ENCODE data around the gene EDC3. TPM values are rescaled to one million over a fixed set of nuclear protein-coding genes. Genes with fewer than 3 reads are reported as not detected.

EDC3 gene
- total RNA-seq, 1 donor from 2014 or later: 71.0 TPM

DNA sequence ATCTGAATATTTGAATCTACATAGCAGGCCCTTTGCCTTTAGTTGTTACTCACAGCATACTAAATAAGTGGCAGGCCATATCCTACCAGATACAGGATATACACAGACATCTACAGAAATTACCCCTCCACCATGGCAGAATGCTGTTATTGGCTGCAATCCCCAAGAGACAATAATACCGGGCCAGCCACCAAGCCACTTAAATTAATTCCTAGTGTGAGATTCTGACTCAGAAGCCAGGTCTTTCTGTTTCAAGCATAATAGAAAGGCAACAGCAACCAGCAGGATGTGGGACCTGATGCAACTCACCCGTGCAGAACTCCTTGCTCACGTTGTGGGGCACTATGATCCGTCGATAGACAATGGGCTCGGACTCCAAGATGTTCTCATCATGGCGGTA, 40.4 kb downstream of the EDC3 start:
- H3K4me1 Mint-ChIP-seq (ENCODE audit: unreplicated experiment): peaks cover 43% of the 10 kb centered on the region
- TF ChIP-seq, protein P1, sequence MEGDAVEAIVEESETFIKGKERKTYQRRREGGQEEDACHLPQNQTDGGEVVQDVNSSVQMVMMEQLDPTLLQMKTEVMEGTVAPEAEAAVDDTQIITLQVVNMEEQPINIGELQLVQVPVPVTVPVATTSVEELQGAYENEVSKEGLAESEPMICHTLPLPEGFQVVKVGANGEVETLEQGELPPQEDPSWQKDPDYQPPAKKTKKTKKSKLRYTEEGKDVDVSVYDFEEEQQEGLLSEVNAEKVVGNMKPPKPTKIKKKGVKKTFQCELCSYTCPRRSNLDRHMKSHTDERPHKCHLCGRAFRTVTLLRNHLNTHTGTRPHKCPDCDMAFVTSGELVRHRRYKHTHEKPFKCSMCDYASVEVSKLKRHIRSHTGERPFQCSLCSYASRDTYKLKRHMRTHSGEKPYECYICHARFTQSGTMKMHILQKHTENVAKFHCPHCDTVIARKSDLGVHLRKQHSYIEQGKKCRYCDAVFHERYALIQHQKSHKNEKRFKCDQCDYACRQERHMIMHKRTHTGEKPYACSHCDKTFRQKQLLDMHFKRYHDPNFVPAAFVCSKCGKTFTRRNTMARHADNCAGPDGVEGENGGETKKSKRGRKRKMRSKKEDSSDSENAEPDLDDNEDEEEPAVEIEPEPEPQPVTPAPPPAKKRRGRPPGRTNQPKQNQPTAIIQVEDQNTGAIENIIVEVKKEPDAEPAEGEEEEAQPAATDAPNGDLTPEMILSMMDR (IDR thresholded peaks at IDR 0.05; ENCODE audit: unreplicated experiment): no peak
- peaks cover 5% of the 10 kb centered on the region for H3K27me3 Mint-ChIP-seq (ENCODE audit: unreplicated experiment)
- no peak overlapping the region for H3K27ac Mint-ChIP-seq (ENCODE audit: unreplicated experiment)
- H3K9me3 Mint-ChIP-seq (ENCODE audit: unreplicated experiment): no peaks in the 10 kb centered on the region
- peaks cover 12% of the 10 kb centered on the region for H3K36me3 Mint-ChIP-seq (ENCODE audit: low read depth, unreplicated experiment)
- DNase-seq (ENCODE audit: low spot score): no peak
- no peak overlapping the region for H3K4me3 Mint-ChIP-seq (ENCODE audit: unreplicated experiment)

DNA sequence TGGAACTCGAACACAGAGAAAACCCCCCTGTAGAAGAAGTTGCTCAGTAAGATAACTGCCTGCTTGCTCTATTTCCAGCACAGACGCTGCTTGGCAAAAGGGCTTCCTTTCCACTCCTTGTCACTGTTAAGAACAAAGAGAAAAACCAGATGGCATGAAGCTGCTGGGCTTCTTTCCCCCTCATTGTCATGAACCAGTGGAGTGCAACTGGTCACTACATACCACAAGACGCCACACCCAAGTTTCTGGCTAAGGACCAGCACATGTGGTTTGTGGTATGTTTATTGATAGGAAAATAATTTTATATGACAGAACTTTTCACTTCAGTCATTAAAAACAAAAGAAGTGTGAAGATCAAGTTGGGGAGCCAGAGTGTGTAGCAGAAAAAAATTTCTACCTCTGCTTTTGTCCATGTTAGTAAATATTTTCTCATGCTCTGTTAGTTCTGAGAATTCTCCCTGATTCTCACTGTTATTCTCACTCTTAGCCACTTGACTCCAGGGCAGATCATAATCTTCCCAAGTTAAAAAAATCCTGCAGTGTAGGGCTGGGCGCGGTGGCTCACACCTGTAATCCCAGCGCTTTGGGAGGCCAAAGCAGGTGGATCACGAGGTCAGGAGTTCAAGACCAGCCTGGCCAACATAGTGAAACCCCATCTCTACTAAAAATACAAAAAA, 42.3 kb downstream of the EDC3 start:
- DNase-seq (ENCODE audit: low spot score): no peak
- Mint-ChIP-seq H3K4me3 (ENCODE audit: unreplicated experiment) (peak overlapping the region; percentile 29), H3K9me3 (ENCODE audit: unreplicated experiment) (no peaks in the 10 kb centered on the region), H3K27me3 (ENCODE audit: unreplicated experiment) (peaks cover 5% of the 10 kb centered on the region), H3K27ac (ENCODE audit: unreplicated experiment) (peak overlapping the region; percentile 88), H3K36me3 (ENCODE audit: low read depth, unreplicated experiment) (peaks cover 19% of the 10 kb centered on the region), H3K4me1 (ENCODE audit: unreplicated experiment) (peaks cover 52% of the 10 kb centered on the region)
- TF ChIP-seq, protein P1 (IDR thresholded peaks at IDR 0.05; ENCODE audit: unreplicated experiment): no peak

DNA sequence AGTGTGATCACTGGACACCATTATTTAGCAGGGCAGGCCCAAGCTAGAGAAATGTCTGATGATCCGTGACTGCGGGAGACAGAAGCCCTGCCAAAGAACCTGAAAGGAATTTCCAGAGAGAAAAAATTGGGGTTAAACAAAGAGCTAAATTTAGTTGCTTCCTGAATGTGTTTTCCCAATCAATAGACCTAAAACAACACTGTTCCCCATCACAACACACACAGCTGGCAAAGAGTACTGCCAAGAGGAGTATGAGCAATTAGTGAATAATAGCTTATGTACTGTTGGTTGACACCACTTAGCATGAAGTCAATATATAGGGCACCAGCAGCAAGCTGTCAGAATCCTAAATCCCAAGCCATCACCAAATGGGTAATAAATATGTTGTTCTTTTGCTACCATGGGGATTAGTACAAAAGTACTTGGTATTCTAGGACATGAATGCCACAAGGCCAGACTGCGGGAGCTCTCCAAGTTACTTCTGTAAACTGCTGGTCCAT, 44.5 kb downstream of the EDC3 start:
- peaks cover 4% of the 10 kb centered on the region for H3K27me3 Mint-ChIP-seq (ENCODE audit: unreplicated experiment)
- TF ChIP-seq, protein P1 (IDR thresholded peaks at IDR 0.05; ENCODE audit: unreplicated experiment): no peak
- peak overlapping the region; percentile 86 for H3K27ac Mint-ChIP-seq (ENCODE audit: unreplicated experiment)
- peaks cover 16% of the 10 kb centered on the region for H3K36me3 Mint-ChIP-seq (ENCODE audit: low read depth, unreplicated experiment)
- H3K4me1 Mint-ChIP-seq (ENCODE audit: unreplicated experiment): peaks cover 46% of the 10 kb centered on the region
- DNase-seq (ENCODE audit: low spot score): no peak
- H3K4me3 Mint-ChIP-seq (ENCODE audit: unreplicated experiment): peak overlapping the region; percentile 32
- no peaks in the 10 kb centered on the region for H3K9me3 Mint-ChIP-seq (ENCODE audit: unreplicated experiment)

DNA sequence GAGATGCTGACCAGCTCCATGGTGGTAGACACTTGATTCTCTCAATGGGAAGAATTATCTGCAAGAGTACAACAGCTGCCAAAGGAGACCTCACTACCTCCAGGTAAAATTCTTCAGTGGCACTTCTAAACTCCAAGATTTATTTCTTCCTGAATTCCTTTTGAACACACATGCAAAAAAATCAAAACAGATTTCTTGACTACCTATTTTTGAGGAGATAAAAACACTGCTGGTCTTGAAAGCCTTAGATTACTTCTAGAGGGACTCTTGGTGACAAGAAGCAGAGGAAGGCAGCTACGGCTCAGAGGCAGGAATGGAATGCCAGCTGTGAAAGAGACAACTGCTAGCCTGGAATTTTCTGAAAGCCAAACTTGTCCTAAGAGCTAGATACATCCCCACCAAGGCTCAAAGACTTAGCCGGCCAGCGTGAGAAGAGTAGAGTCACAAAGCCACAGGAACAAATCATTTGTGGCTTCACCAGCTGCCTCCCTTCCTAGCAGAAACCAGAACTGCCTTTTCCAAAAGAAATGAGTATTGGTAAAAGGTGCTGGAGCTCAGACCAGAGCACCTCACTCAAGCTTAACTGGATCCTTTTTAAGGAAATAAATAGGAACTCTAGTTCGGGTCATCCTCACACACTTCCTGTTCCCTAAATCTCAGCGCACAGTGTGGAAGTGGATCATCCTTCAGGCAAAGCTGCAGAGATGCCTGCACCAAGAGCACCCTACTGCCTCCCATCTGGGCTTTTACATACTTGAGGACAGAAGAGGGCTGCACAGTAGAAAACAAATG, 47.6 kb downstream of the EDC3 start:
- peaks cover 45% of the 10 kb centered on the region for H3K4me1 Mint-ChIP-seq (ENCODE audit: unreplicated experiment)
- H3K9me3 Mint-ChIP-seq (ENCODE audit: unreplicated experiment): no peaks in the 10 kb centered on the region
- TF ChIP-seq, protein P1 (IDR thresholded peaks at IDR 0.05; ENCODE audit: unreplicated experiment): no peak
- H3K27me3 Mint-ChIP-seq (ENCODE audit: unreplicated experiment): peaks cover 4% of the 10 kb centered on the region
- H3K27ac Mint-ChIP-seq (ENCODE audit: unreplicated experiment): no peak overlapping the region
- peaks cover 15% of the 10 kb centered on the region for H3K36me3 Mint-ChIP-seq (ENCODE audit: low read depth, unreplicated experiment)
- DNase-seq (ENCODE audit: low spot score): no peak
- H3K4me3 Mint-ChIP-seq (ENCODE audit: unreplicated experiment): no peak overlapping the region

DNA sequence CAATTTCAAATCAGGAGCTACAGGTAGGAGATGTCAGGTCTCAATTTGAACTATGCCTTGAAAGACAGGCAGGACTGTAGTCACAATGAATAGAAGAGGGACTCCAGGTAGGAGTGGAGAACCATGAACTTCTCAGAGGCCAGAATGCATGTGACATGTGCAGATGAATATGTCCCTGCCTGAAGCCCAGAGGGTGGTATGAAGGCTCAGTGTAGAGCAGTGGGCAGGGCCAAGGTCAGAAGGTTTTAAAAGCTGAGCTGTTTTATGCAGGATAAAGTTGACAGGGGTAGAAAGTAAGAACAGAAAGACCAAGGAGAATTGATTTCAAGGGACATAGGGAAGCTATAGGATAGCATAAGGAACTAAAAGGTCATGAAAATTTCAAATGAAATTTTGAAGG, 49.3 kb downstream of the EDC3 start:
- no peak for DNase-seq (ENCODE audit: low spot score)
- Mint-ChIP-seq H3K9me3 (ENCODE audit: unreplicated experiment) (no peaks in the 10 kb centered on the region), H3K27me3 (ENCODE audit: unreplicated experiment) (peaks cover 4% of the 10 kb centered on the region), H3K4me3 (ENCODE audit: unreplicated experiment) (no peak overlapping the region), H3K27ac (ENCODE audit: unreplicated experiment) (no peak overlapping the region), H3K4me1 (ENCODE audit: unreplicated experiment) (peaks cover 55% of the 10 kb centered on the region), H3K36me3 (ENCODE audit: low read depth, unreplicated experiment) (peaks cover 15% of the 10 kb centered on the region)
- TF ChIP-seq, protein P1 (IDR thresholded peaks at IDR 0.05; ENCODE audit: unreplicated experiment): no peak
